HL-60 (cell line): Measurements from ENCODE around the gene UBE2QL1.

Source experiments
- DNase-seq, 2 experiments: peaks; one replicate each; pipeline ENCODE4 v3.0.0-alpha.2; 2010 to 2020; ENCODE audit warnings: low read depth in 1 of 2, low spot score in 1 of 2
- H3K27ac ChIP-seq: fragments of 250-450 bp; sonication (Bioruptor Pico); replicated peaks from 2 replicates; pipeline ENCODE4 v1.5.1; 2020; ENCODE audit warnings: mild to moderate bottlenecking, moderate library complexity
- H3K27me3 ChIP-seq: fragments of 250-450 bp; sonication (Bioruptor Pico); 2 replicates; pipeline ENCODE4 v1.5.1; 2021; ENCODE audit warnings: mild to moderate bottlenecking, moderate library complexity; ENCODE audit not compliant: insufficient read depth, poor library complexity, severe bottlenecking
- H3K4me3 ChIP-seq: replicated peaks from 2 replicates; pipeline ENCODE4 v1.5.1; 2011; ENCODE audit warnings: mild to moderate bottlenecking, control low read depth, low read length; ENCODE audit not compliant: insufficient read depth
- CTCF ChIP-seq: IDR thresholded peaks from one replicate; pipeline ENCODE4 v1.5.1; 2011; ENCODE audit warnings: low read length, control low read depth, inconsistent platforms; ENCODE audit not compliant: insufficient read depth
- GABPA ChIP-seq: IDR thresholded peaks from 2 replicates; pipeline ENCODE4 v1.6.1; 2012; ENCODE audit warnings: low read depth
- POLR2AphosphoS5 ChIP-seq: IDR thresholded peaks from 2 replicates; pipeline ENCODE4 v1.6.1; 2012; ENCODE audit warnings: low read depth
- SPI1 ChIP-seq: IDR thresholded peaks from 2 replicates; pipeline ENCODE4 v1.6.1; 2012; ENCODE audit warnings: low read depth, mild to moderate bottlenecking, borderline replicate concordance
- TF ChIP-seq, protein P1 (sequence below): IDR thresholded peaks from 2 replicates; pipeline ENCODE4 v1.6.1; 2012; ENCODE audit warnings: low read depth; ENCODE audit not compliant: insufficient replicate concordance

UBE2QL1 gene

GRCh38 chr5:6505783-6506557 is 57.3 kb downstream of the UBE2QL1 start:
- Histone ChIP-seq H3K4me3 (no peak overlapping the region), H3K27ac (no peak overlapping the region), H3K27me3 (no peaks in the 10 kb centered on the region)
- no peak for DNase-seq
- no peak for TF ChIP-seq SPI1
- TF ChIP-seq GABPA = no peak
- TF ChIP-seq, protein P1, sequence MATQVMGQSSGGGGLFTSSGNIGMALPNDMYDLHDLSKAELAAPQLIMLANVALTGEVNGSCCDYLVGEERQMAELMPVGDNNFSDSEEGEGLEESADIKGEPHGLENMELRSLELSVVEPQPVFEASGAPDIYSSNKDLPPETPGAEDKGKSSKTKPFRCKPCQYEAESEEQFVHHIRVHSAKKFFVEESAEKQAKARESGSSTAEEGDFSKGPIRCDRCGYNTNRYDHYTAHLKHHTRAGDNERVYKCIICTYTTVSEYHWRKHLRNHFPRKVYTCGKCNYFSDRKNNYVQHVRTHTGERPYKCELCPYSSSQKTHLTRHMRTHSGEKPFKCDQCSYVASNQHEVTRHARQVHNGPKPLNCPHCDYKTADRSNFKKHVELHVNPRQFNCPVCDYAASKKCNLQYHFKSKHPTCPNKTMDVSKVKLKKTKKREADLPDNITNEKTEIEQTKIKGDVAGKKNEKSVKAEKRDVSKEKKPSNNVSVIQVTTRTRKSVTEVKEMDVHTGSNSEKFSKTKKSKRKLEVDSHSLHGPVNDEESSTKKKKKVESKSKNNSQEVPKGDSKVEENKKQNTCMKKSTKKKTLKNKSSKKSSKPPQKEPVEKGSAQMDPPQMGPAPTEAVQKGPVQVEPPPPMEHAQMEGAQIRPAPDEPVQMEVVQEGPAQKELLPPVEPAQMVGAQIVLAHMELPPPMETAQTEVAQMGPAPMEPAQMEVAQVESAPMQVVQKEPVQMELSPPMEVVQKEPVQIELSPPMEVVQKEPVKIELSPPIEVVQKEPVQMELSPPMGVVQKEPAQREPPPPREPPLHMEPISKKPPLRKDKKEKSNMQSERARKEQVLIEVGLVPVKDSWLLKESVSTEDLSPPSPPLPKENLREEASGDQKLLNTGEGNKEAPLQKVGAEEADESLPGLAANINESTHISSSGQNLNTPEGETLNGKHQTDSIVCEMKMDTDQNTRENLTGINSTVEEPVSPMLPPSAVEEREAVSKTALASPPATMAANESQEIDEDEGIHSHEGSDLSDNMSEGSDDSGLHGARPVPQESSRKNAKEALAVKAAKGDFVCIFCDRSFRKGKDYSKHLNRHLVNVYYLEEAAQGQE = no peak
- no peak for TF ChIP-seq POLR2AphosphoS5
- TF ChIP-seq CTCF = no peak

GRCh38 chr5:6506611-6507010 is 58.0 kb downstream of the UBE2QL1 start:
- no peak overlapping the region for H3K27ac ChIP-seq
- no peak overlapping the region for H3K4me3 ChIP-seq
- TF ChIP-seq, protein P1 = no peak
- DNase-seq = no peak
- H3K27me3 ChIP-seq = no peaks in the 10 kb centered on the region

DNA sequence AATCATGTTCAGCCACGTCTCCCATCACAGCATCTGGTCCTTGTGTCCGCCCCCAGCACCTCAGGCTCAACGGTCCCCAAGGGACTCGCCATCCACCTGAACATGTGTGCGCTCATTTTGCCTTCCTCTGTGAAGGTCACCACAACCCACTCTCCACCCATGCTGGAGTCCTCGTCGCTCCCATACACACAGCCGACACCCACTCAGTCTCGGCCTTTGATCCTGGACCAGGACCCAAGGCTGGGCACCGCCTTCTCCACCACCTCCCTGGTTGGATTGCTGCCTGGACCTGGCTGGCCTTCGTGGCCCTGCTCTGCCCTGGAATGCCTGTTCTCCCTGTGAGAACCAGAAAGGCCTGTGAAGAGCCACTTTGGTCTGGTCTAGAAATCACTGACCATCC is 60.3 kb downstream of the UBE2QL1 start:
- Histone ChIP-seq H3K4me3 (no peak overlapping the region), H3K27ac (no peak overlapping the region), H3K27me3 (peaks cover 4% of the 10 kb centered on the region)
- DNase-seq = no peak
- no peak for TF ChIP-seq SPI1
- no peak for TF ChIP-seq GABPA

DNA sequence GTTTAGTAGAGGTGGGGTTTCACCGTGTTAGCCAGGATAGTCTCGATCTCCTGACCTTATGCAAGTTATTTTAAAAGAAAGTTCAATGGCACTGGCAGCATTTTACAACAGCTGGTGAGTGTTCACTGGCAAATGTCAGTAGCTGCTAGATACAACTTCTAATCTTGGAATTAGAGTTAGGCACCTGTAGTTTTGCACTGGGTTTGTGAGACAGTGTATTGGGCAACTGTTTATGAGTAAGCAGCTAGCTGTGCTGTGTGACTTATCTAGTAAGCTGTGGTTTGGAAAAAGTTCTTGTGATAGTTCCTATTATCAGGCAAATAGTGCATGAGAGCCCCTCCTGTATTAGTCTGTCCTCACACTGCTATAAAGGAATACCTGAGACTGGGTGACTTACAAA is 61.5 kb downstream of the UBE2QL1 start:
- no peak for DNase-seq
- Histone ChIP-seq H3K4me3 (no peak overlapping the region), H3K27ac (no peak overlapping the region), H3K27me3 (peaks cover 9% of the 10 kb centered on the region)
- TF ChIP-seq CTCF (no peak), SPI1 (no peak)
- TF ChIP-seq, protein P1 = no peak
